K562 treated with DMSO at 1 percent for 4 hours (cell line): ENCODE data around the gene ERGIC1. TPM values are rescaled to one million over a fixed set of nuclear protein-coding genes. Genes with fewer than 3 reads are reported as not detected.

Source experiments
- total RNA-seq: library from RNA; unstranded; fragments of 300-600 nt; gene quantifications from 2 replicates; pipeline ENCODE4 v1.2.3, GENCODE V29; 2022; ENCODE audit not compliant: insufficient read depth

Gene ERGIC1, protein sequence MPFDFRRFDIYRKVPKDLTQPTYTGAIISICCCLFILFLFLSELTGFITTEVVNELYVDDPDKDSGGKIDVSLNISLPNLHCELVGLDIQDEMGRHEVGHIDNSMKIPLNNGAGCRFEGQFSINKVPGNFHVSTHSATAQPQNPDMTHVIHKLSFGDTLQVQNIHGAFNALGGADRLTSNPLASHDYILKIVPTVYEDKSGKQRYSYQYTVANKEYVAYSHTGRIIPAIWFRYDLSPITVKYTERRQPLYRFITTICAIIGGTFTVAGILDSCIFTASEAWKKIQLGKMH
- 52.8 and 53.2 TPM in 2 replicates for total RNA-seq

DNA sequence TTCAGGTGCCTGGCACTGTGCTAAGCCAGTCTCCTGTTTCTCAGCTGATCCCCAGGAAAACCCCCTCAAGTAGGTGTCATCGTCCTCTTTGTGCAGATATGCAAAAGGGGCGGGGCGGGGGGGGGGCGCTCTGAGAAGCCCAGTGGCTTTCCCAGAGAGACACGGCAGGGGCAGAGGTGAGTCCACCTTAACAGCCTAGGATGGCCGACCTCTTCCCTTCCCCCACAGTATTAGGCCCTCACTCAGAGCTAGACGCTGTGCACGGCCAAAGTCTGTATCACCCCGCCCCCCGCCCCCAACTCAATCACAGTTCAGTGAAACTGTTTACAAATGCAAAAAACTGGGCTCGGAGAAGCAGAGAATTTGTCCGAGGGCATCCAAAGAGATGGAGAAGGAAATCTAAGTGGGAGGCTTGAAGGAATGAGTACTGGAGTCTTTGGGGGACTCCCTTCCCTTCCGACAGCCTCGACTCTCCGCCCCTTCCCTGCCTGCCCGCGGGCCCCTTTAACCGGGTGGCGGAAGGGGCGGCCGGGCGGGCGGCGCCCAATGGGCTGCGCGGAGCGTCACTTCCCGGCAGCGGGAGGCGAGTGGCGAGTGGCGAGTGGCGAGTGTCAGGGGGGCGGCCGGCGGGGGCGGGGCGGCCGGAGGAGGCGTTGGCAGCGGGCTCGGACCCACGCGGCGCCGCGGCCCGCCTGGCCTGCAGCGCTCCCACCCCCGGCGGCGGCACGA is at the start of gene ERGIC1:
TSS of gene ERGIC1 (plus strand) at position 566 of the 729 bp plus-strand sequence. CDS start at position 729, 163 bp downstream.

GRCh38 chr5:172983542-172984243 is 149.6 kb downstream of the ERGIC1 start, which contains the start of gene ATP6V0E1:
Gene ATP6V0E1, plus strand, starts transcription at chr5:172983771. Its CDS starts 90 bp downstream, at chr5:172983861.

Other genes starting within 250 kb of the ERGIC1 start
- gene NEURL1B, start 193.0 kb upstream of the ERGIC1 start, total RNA-seq: not detected in 2 replicates
- 18.1 and 20.3 TPM in 2 replicates for gene DUSP1, start 63.1 kb upstream of the ERGIC1 start, total RNA-seq
- gene RPL26L1, start 125.2 kb downstream of the ERGIC1 start, total RNA-seq: 57.0 and 57.7 TPM in 2 replicates
- 105 and 136 TPM in 2 replicates for gene ATP6V0E1, start 149.5 kb downstream of the ERGIC1 start, total RNA-seq
- 4.1 and 4.5 TPM in 2 replicates for gene CREBRF, start 222.1 kb downstream of the ERGIC1 start, total RNA-seq